GM18502 (cell line): Measurements from ENCODE around the gene TTC33.
A peak's percentile ranks its signal among the peaks of the same experiment; 100 is the strongest.
"Not testable (repeated sequence)": the region's sequence is repeated elsewhere in the genome, so short reads cannot be mapped to it uniquely, and the experiment has no call there.

Experiments used
- ATAC-seq: cut with Tn5 transposase; IDR thresholded peaks from one replicate; pipeline ENCODE4 v1.9.1; 2021; ENCODE audit warnings: mild to moderate bottlenecking; ENCODE audit not compliant: unreplicated experiment, poor library complexity

Gene TTC33

GRCh38 chr5:40578501-40579451, 177.0 kb downstream of the TTC33 start:
- peak; percentile 97 for ATAC-seq

- no peak for ATAC-seq
Measured at GRCh38 chr5:40577718-40578117, 178.0 kb downstream of the TTC33 start.

GRCh38 chr5:40575921-40576320, 179.8 kb downstream of the TTC33 start:
- ATAC-seq: no peak

- ATAC-seq: no peak
Measured at GRCh38 chr5:40575411-40575810, 180.3 kb downstream of the TTC33 start.

GRCh38 chr5:40572937-40573336, 182.8 kb downstream of the TTC33 start:
- no peak for ATAC-seq

- ATAC-seq: no peak
Measured at GRCh38 chr5:40572391-40572790, 183.4 kb downstream of the TTC33 start.

GRCh38 chr5:40571729-40572128, 184.0 kb downstream of the TTC33 start:
- no peak for ATAC-seq

- peak; percentile 90 for ATAC-seq
Measured at GRCh38 chr5:40570408-40571129, 185.2 kb downstream of the TTC33 start.

GRCh38 chr5:40569546-40570270, 186.1 kb downstream of the TTC33 start:
- peak; percentile 46 for ATAC-seq

- no peak for ATAC-seq
Measured at GRCh38 chr5:40568548-40568947, 187.2 kb downstream of the TTC33 start.

GRCh38 chr5:40563173-40563572, 192.6 kb downstream of the TTC33 start:
- not testable (repeated sequence) for ATAC-seq

GRCh38 chr5:40560474-40561110, 195.2 kb downstream of the TTC33 start:
- no peak for ATAC-seq

GRCh38 chr5:40559306-40559705, 196.5 kb downstream of the TTC33 start:
- ATAC-seq: no peak

- no peak for ATAC-seq
Measured at GRCh38 chr5:40557501-40557900, 198.3 kb downstream of the TTC33 start.

GRCh38 chr5:40556811-40557210, 198.9 kb downstream of the TTC33 start:
- no peak for ATAC-seq

- ATAC-seq: no peak
Measured at GRCh38 chr5:40555886-40556285, 199.9 kb downstream of the TTC33 start.

GRCh38 chr5:40554813-40555212, 200.9 kb downstream of the TTC33 start:
- ATAC-seq: no peak

- no peak for ATAC-seq
Measured at GRCh38 chr5:40554054-40554453, 201.7 kb downstream of the TTC33 start.

GRCh38 chr5:40552981-40553380, 202.8 kb downstream of the TTC33 start:
- ATAC-seq: no peak
